HCT116 (cell line): ENCODE measurements around the gene CYB561A3. TPM values are rescaled to one million over a fixed set of nuclear protein-coding genes. Genes with fewer than 3 reads are reported as not detected.

ENCODE experiments used
- ATAC-seq: fragments of 200-7000 bp; cut with Tn5 transposase; 2 replicates; pipeline ENCODE4 v1.9.1; 2020; ENCODE audit warnings: mild to moderate bottlenecking, moderate library complexity
- BruUV-seq: library from RNA; stranded (reverse); fragments of 400-500 nt; replicated peaks from 2 replicates; lab custom pipeline; 2021; lab: Mats Ljungman, UMichigan
- CTCF ChIA-PET: fragments of 300-600 bp; sonication (Branson Sonifier 250); formaldehyde crosslinking; loops from one replicate; lab custom pipeline; 2021; ENCODE audit warnings: antibody characterized with exemption; lab: Charles Lee
- POLR2A ChIA-PET: fragments of 300-600, 350-600 bp; sonication (Branson Sonifier 250); formaldehyde crosslinking; loops from one replicate; lab custom pipeline; 2021; ENCODE audit warnings: antibody characterized with exemption; lab: Charles Lee
- RAD21 ChIA-PET, 2 experiments: fragments of 300-600 bp; sonication (Branson Sonifier 250); formaldehyde crosslinking; loops; one replicate each; lab custom pipeline; 2023; ENCODE audit warnings: low total read pairs in 2 of 2; ENCODE audit not compliant: uncharacterized antibody in 2 of 2, unreplicated experiment in 2 of 2, low non-redundant PET in 1 of 2; lab: Charles Lee
- DNase-seq: peaks from one replicate; pipeline ENCODE4 v3.0.0-alpha.2; 2010; ENCODE audit warnings: low read depth, low spot score
- H2AFZ ChIP-seq: fragments of 200-600 bp; shearing (Covaris generic), sonication (generic); 2 replicates; pipeline ENCODE4 v1.6.1; 2017; ENCODE audit warnings: low read depth, mixed run types, mixed read lengths, antibody characterized with exemption, low read length; ENCODE audit not compliant: poor library complexity, severe bottlenecking
- H3K27ac ChIP-seq: 2 replicates; pipeline ENCODE4 v1.5.1; 2012; ENCODE audit warnings: low read depth, low read length
- H3K27me3 ChIP-seq: fragments of 200-600 bp; sonication (generic); 2 replicates; pipeline ENCODE4 v1.6.1; 2016; ENCODE audit warnings: mixed run types, low read length, mixed read lengths; ENCODE audit not compliant: insufficient read depth
- H3K36me3 ChIP-seq, 2 experiments: fragments of 200-500 bp in 1 of 2; fragments of 200-600 bp in 1 of 2; sonication (Bioruptor generic) in 1 of 2; sonication (generic) in 1 of 2; 2 replicates each; pipeline versions ENCODE4 v1.5.1 to v1.6.1; 2014 to 2016; ENCODE audit warnings: low read length in 2 of 2, inconsistent platforms in 1 of 2, mixed read lengths in 1 of 2, mixed run types in 1 of 2; ENCODE audit not compliant: insufficient read depth in 2 of 2, control insufficient read depth in 1 of 2
- H3K4me1 ChIP-seq, 2 experiments: fragments of 200-600 bp in 1 of 2; sonication (generic) in 1 of 2; 2 replicates each; pipeline versions ENCODE4 v1.5.1 to v1.6.1; 2012 to 2017; ENCODE audit warnings: low read length in 2 of 2, inconsistent platforms in 1 of 2, mild to moderate bottlenecking in 1 of 2, mixed read lengths in 1 of 2, mixed run types in 1 of 2, moderate library complexity in 1 of 2; ENCODE audit not compliant: insufficient read depth in 2 of 2, control insufficient read depth in 1 of 2
- H3K4me2 ChIP-seq: fragments of 200-600 bp; sonication (generic); 2 replicates; pipeline ENCODE4 v1.6.1; 2017; ENCODE audit warnings: mixed run types, low read length, mixed read lengths
- H3K4me3 ChIP-seq, 2 experiments: fragments of 200-600 bp in 1 of 2; sonication (generic) in 1 of 2; replicated peaks in 1 of 2; 2 replicates each; pipeline ENCODE4 v1.5.1; 2011 to 2016; ENCODE audit warnings: low read length in 2 of 2, control low read depth in 1 of 2, low read depth in 1 of 2, mild to moderate bottlenecking in 1 of 2, mixed read lengths in 1 of 2, mixed run types in 1 of 2
- H3K79me2 ChIP-seq: fragments of 200-600 bp; sonication (generic); 2 replicates; pipeline ENCODE4 v1.6.1; 2017; ENCODE audit warnings: mild to moderate bottlenecking, mixed run types, low read length, moderate library complexity, mixed read lengths; ENCODE audit not compliant: insufficient read depth
- H3K9ac ChIP-seq: fragments of 200-600 bp; sonication (generic); 2 replicates; pipeline ENCODE4 v1.6.1; 2016; ENCODE audit warnings: low read length, mixed read lengths
- H3K9me2 ChIP-seq: fragments of 200-600 bp; sonication (generic), shearing (Covaris generic); 2 replicates; pipeline ENCODE4 v1.6.1; 2017; ENCODE audit warnings: mixed run types, mild to moderate bottlenecking, moderate library complexity; ENCODE audit not compliant: insufficient read depth
- H3K9me3 ChIP-seq, 2 experiments: fragments of 200-500 bp in 1 of 2; fragments of 200-600 bp in 1 of 2; sonication (Bioruptor generic) in 1 of 2; sonication (generic) in 1 of 2; 2 replicates each; pipeline ENCODE4 v1.6.1; 2014 to 2017; ENCODE audit warnings: low read length in 2 of 2, mixed read lengths in 2 of 2, inconsistent platforms in 1 of 2, low read depth in 1 of 2, mild to moderate bottlenecking in 1 of 2, mixed run types in 1 of 2, moderate library complexity in 1 of 2; ENCODE audit not compliant: control insufficient read depth in 1 of 2, insufficient read depth in 1 of 2
- H4K20me1 ChIP-seq: fragments of 200-600 bp; sonication (generic), shearing (Covaris generic); 2 replicates; pipeline ENCODE4 v1.6.1; 2017; ENCODE audit warnings: mixed run types, mild to moderate bottlenecking, moderate library complexity; ENCODE audit not compliant: insufficient read depth
- CBX3 ChIP-seq: IDR thresholded peaks from 2 replicates; pipeline ENCODE4 v1.6.1; 2012; ENCODE audit warnings: low read depth
- CEBPB ChIP-seq: IDR thresholded peaks from 2 replicates; pipeline ENCODE4 v1.6.1; 2012; ENCODE audit warnings: low read depth
- CTCF ChIP-seq, 3 experiments: fragments of 200-600 bp in 1 of 3; sonication (generic) in 1 of 3; IDR thresholded peaks in 2 of 3; conservative IDR thresholded peaks in 1 of 3; 2 replicates each; pipeline ENCODE4 v1.5.1; 2012 to 2017; ENCODE audit warnings: low read depth in 2 of 3, low read length in 2 of 3, antibody characterized with exemption in 1 of 3, borderline replicate concordance in 1 of 3, control low read depth in 1 of 3, mild to moderate bottlenecking in 1 of 3, mixed read lengths in 1 of 3, mixed run types in 1 of 3, moderate library complexity in 1 of 3; ENCODE audit not compliant: insufficient read depth in 1 of 3
- ELF1 ChIP-seq: IDR thresholded peaks from 2 replicates; pipeline ENCODE4 v1.6.1; 2012; ENCODE audit warnings: low read depth, borderline replicate concordance
- EZH2phosphoT487 ChIP-seq: fragments of 200-600 bp; IDR thresholded peaks from 2 replicates; pipeline ENCODE4 v1.6.1; 2018; ENCODE audit warnings: antibody characterized with exemption, borderline replicate concordance
- FOSL1 ChIP-seq: IDR thresholded peaks from 2 replicates; pipeline ENCODE4 v1.6.1; 2012; ENCODE audit warnings: low read depth
- JUND ChIP-seq: IDR thresholded peaks from 2 replicates; pipeline ENCODE4 v1.6.1; 2012
- MAX ChIP-seq: IDR thresholded peaks from 2 replicates; pipeline ENCODE4 v1.6.1; 2012
- POLR2A ChIP-seq: IDR thresholded peaks from 2 replicates; pipeline ENCODE4 v1.7.0; 2011; ENCODE audit warnings: borderline replicate concordance; ENCODE audit not compliant: insufficient read depth, insufficient read length; ENCODE audit errors: extremely low read depth
- POLR2AphosphoS5 ChIP-seq: IDR thresholded peaks from 2 replicates; pipeline ENCODE4 v1.6.1; 2011; ENCODE audit warnings: mild to moderate bottlenecking, low read depth, low read length, moderate library complexity
- REST ChIP-seq: IDR thresholded peaks from 2 replicates; pipeline ENCODE4 v1.6.1; 2012; ENCODE audit warnings: low read depth
- SIN3A ChIP-seq: IDR thresholded peaks from 2 replicates; pipeline ENCODE4 v1.6.1; 2012; ENCODE audit warnings: low read depth
- SP1 ChIP-seq: IDR thresholded peaks from 2 replicates; pipeline ENCODE4 v1.6.1; 2012; ENCODE audit warnings: low read depth
- TCF7L2 ChIP-seq: IDR thresholded peaks from 2 replicates; pipeline ENCODE4 v1.7.0; 2011; ENCODE audit warnings: borderline replicate concordance, inconsistent platforms; ENCODE audit not compliant: insufficient read depth, insufficient read length; ENCODE audit errors: extremely low read depth
- YY1 ChIP-seq: IDR thresholded peaks from 2 replicates; pipeline ENCODE4 v1.6.1; 2011; ENCODE audit warnings: low read length, low read depth, moderate library complexity, mild to moderate bottlenecking; ENCODE audit not compliant: insufficient replicate concordance; ENCODE audit errors: extremely low read depth
- ZBTB33 ChIP-seq: IDR thresholded peaks from 2 replicates; pipeline ENCODE4 v1.6.1; 2011; ENCODE audit warnings: mild to moderate bottlenecking, low read length, moderate library complexity; ENCODE audit not compliant: insufficient replicate concordance; ENCODE audit errors: extremely low read depth
- ZFX ChIP-seq: fragments of 450-650 bp; IDR thresholded peaks from 2 replicates; pipeline ENCODE4 v1.6.1; 2017
- ZNF274 ChIP-seq: fragments of 200-500 bp; sonication (Bioruptor generic); IDR thresholded peaks from 2 replicates; pipeline ENCODE4 v1.6.1; 2014; ENCODE audit warnings: mild to moderate bottlenecking, low read depth, low read length, inconsistent platforms
- intact Hi-C: fragments of 100-400 bp; cut with micrococcal nuclease; formaldehyde crosslinking; loops from 2 replicates; pipeline ENCODE4 v1.10.0; 2022
- total RNA-seq: library from RNA; stranded (reverse); gene quantifications from one replicate; pipeline ENCODE4 v1.2.1, GENCODE V29; 2021; ENCODE audit not compliant: unreplicated experiment

CYB561A3 gene
- total RNA-seq, 1 experiment from 2014 or later = 34.1 TPM

GRCh38 chr11:61332797-61333549 lies 28.7 kb downstream of the CYB561A3 start, which contains the start of the genes DDB1 and TKFC:
Gene DDB1, minus strand, starts transcription at chr11:61333105. Its CDS starts 137 bp downstream, at chr11:61332968.
Gene TKFC, plus strand, starts transcription at chr11:61333228. Its CDS starts 1,501 bp downstream, at chr11:61334729.
- Histone ChIP-seq H3K27me3 (no peaks in the 10 kb centered on the region), H4K20me1 (no peaks in the 10 kb centered on the region), H2AFZ (no peak within 1 kb of the TSS), H3K9ac (peak within 1 kb of the TSS; percentile 97), H3K79me2 (peaks cover 74% of the 10 kb centered on the region), H3K4me1 (peaks cover 28 to 46% of the 10 kb centered on the region in 2 experiments), H3K9me2 (no peaks in the 10 kb centered on the region), H3K9me3 (no peaks in the 10 kb centered on the region), H3K4me2 (peak within 1 kb of the TSS; percentile 93), H3K36me3 (peaks cover 13 to 14% of the 10 kb centered on the region in 2 experiments; a peak in 3 of 4 replicates), H3K4me3 (peak within 1 kb of the TSS; percentile 85 to 97), H3K27ac (peak within 1 kb of the TSS; percentile 92)
- RAD21 ChIA-PET = interaction anchor here in 1 of 2 experiments (1.8 kb wide), 1 partner anchor 53 kb away, joined by 5 read pairs; no protein-coding TSS in a partner anchor
- intact Hi-C loops = loop anchor here (2.0 kb wide), 1 partner anchor 60 kb away; the partner anchor contains the start of gene TMEM216
- POLR2A ChIA-PET = interaction anchor here (1.0 to 2.0 kb wide), 2 partner anchors 29 to 53 kb away, joined by 4 to 7 read pairs; partner anchors contain the start of genes CYB561A3 and TMEM138
- ATAC-seq (peak; percentile 88), DNase-seq (peak; percentile 83)
- BruUV-seq = no TSS peak
- CTCF ChIA-PET = interaction anchor here (1.5 to 4.6 kb wide), 2 partner anchors 51 to 306 kb away, joined by 4 to 120 read pairs; no protein-coding TSS in a partner anchor
- TF ChIP-seq FOSL1 = no peak
- TF ChIP-seq SIN3A = peak; percentile 89
- TF ChIP-seq ZFX = peak; percentile 92
- TF ChIP-seq ZNF274 = no peak
- TF ChIP-seq CEBPB = no peak
- no peak for TF ChIP-seq CTCF (IDR thresholded peaks at IDR 0.05 in 2 of 3, conservative IDR thresholded peaks at IDR 0.05 in 1 of 3; ENCODE audit: borderline replicate concordance in 1 of 3, insufficient read depth in 1 of 3, low read depth in 2 of 3, low read length in 2 of 3)
- TF ChIP-seq REST = no peak
- peak; percentile 75 for TF ChIP-seq POLR2A
- TF ChIP-seq YY1 = peak; percentile 78
- TF ChIP-seq POLR2AphosphoS5 = peak; percentile 99
- no peak for TF ChIP-seq TCF7L2
- no peak for TF ChIP-seq EZH2phosphoT487
- no peak for TF ChIP-seq JUND
- peak; percentile 72 for TF ChIP-seq ZBTB33
- TF ChIP-seq SP1 = no peak; the same call in 1 of the 2 replicates
- TF ChIP-seq CBX3 = no peak; the same call in 1 of the 2 replicates
- TF ChIP-seq ELF1 = no peak; the same call in 1 of the 2 replicates
- peak; percentile 95 for TF ChIP-seq MAX
